AG04449 (cell line): ENCODE results near the gene DSTN.

Experiments
- CTCF ChIA-PET: fragments of 350-600 bp; formaldehyde crosslinking; extraction: SDS; loops from one replicate; lab custom pipeline; 2021; ENCODE audit warnings: antibody characterized with exemption; lab: Yijun Ruan, JAX
- POLR2A ChIA-PET: fragments of 400-600, 350-600 bp; formaldehyde crosslinking; extraction: SDS; loops from one replicate; lab custom pipeline; 2020; ENCODE audit warnings: antibody characterized with exemption, inconsistent platforms; lab: Yijun Ruan, JAX
- DNase-seq: peaks from one replicate; pipeline ENCODE4 v3.0.0-alpha.2; 2010; ENCODE audit warnings: low read depth, low spot score
- H3K4me3 ChIP-seq: 2 replicates; pipeline ENCODE4 v1.5.1; 2011; ENCODE audit warnings: low read depth, mild to moderate bottlenecking, control low read depth, low read length
- TF ChIP-seq, protein P1 (sequence below): IDR thresholded peaks from one replicate; pipeline ENCODE4 v1.5.1; 2011; ENCODE audit warnings: mild to moderate bottlenecking, moderate library complexity, low read length, control low read depth, inconsistent platforms; ENCODE audit not compliant: insufficient read depth; ENCODE audit errors: missing control alignments

DSTN gene

DNA sequence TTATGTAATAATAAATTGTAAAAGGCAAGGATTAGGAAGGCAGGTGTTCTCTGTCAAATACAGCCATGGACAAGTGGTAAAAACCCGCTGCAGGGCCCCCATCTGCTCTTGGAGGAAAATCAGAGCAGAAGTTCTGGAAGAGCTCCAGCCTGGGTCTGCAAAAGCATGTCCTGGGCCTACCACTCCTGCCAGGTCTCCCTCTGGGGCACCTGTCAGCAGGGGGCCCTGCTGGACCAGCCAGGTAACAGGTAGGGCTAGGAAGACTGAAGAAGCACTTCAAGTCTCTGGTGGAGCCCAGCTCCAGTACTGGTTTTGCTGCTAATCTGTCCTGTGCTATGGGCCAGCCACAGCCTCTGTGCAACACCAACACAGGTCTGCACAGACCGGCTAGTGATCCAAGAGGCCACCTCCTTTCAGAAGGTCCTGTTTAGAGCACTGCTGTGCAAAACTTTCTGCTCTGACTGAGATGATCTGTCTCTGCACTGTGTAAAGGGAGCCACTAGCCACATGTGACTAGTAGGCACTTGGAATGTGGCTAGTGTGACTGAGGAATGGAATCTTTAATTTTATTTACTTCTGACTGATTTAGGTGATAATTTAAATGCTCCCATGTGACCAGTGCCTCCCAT lies 82.0 kb downstream of the DSTN start:
- H3K4me3 ChIP-seq = no peak overlapping the region
- TF ChIP-seq, protein P1, sequence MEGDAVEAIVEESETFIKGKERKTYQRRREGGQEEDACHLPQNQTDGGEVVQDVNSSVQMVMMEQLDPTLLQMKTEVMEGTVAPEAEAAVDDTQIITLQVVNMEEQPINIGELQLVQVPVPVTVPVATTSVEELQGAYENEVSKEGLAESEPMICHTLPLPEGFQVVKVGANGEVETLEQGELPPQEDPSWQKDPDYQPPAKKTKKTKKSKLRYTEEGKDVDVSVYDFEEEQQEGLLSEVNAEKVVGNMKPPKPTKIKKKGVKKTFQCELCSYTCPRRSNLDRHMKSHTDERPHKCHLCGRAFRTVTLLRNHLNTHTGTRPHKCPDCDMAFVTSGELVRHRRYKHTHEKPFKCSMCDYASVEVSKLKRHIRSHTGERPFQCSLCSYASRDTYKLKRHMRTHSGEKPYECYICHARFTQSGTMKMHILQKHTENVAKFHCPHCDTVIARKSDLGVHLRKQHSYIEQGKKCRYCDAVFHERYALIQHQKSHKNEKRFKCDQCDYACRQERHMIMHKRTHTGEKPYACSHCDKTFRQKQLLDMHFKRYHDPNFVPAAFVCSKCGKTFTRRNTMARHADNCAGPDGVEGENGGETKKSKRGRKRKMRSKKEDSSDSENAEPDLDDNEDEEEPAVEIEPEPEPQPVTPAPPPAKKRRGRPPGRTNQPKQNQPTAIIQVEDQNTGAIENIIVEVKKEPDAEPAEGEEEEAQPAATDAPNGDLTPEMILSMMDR = no peak
- ChIA-PET CTCF (interaction anchor here (1.0 to 11.4 kb wide), 3 partner anchors 16 to 246 kb away, joined by 3 to 124 read pairs (median 27); no protein-coding TSS in a partner anchor), POLR2A (interaction anchor here (0.8 kb wide), 1 partner anchor 157 kb away, joined by 3 read pairs; no protein-coding TSS in a partner anchor)
- DNase-seq = no peak

DNA sequence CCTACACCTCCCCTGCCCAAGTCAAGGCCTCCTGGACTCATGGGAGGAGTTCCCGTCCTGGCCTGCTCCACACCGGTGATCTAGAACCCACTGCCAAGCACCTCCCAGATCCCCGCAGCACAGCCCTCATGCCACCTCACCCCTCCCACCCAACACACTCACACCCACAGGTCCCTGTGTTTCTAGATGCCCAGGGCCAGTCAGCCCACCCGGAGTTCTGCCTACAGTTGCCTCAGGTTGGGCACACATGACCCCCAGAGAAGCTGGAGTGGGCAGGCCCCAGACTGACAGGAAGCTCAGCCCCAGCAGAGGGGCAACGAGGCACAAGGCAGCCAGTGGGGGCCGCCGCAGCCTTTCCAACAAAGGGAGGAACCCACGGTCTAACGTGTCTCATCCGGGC lies 82.5 kb downstream of the DSTN start:
- ChIA-PET POLR2A (no interaction called here), CTCF (interaction anchor here (1.5 to 11.4 kb wide), 3 partner anchors 147 to 286 kb away, joined by 5 to 124 read pairs (median 27); no protein-coding TSS in a partner anchor)
- no peak overlapping the region for H3K4me3 ChIP-seq
- TF ChIP-seq, protein P1 = no peak
- DNase-seq = no peak

DNA sequence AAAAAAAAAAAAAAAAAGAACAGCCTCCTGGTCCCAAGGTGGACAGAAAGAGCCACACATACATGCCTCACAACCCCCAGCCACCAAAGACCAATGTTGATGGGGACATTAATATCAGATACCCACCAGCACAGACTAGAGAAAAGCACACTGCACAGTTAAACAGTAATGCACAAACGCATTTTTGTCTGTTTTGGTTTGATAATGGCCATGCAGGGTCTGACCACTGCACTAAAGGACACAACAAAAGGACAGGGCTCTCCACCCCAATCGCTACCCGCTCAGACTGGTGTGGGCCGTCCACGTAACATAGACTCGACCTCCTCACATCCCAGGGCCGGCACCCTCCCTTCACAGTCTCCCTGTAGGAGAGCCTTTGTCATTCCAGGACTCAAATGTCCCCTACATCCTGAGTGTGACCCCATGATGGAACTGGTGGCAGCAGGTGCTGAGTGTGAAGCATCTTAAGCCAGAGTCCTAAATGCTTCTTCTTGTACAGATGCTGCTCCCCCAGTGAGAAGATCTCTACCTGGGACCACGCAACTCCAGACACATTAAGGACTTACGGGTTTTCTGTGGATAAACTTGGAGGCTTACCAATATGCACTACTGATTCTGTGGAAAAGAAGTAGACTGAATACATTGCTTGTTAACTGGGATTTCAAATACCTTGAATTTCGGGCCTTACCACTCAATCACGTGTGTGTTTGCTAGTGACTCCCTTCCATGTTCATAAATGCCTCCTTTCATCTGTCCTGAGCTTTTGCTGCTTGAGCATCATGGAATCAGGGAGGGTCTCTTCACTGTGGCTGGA lies 84.2 kb downstream of the DSTN start:
- ChIA-PET POLR2A (no interaction called here), CTCF (interaction anchor here (0.8 to 11.4 kb wide), 20 partner anchors 7 to 342 kb away, joined by 3 to 124 read pairs (median 4); partner anchors contain the start of gene RRBP1)
- no peak overlapping the region for H3K4me3 ChIP-seq
- TF ChIP-seq, protein P1 = no peak
- no peak for DNase-seq

DNA sequence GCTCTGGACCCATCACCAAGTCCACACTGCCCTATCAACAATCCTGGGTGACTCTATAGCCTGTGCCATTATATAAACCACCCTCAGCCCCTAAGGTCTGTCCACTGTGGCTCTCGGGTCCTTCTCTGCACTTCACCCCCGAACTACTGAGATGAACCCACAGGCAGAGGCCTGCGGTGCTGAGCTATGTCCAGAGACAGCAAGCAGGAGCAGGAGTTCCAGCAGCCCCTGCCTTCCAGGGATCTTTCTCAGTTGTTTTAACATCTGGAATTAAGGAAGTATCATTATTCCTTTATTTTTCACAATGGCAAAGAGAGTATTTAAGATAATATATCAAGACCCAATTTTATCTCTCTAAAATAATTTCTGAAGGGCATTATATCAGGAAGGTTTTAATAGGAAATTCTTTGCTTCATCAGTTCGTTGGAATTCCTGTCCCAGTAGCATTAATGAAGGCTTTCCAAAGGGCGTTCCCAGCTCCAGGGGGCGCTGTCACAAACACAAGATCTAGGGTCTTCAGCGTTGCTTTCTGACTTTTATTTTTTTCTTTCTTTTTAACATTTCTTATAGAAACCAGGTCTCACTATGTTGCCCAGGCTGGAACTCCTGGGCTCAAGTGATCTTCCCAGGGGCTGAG lies 84.9 kb downstream of the DSTN start:
- H3K4me3 ChIP-seq = no peak overlapping the region
- TF ChIP-seq, protein P1 = peak; percentile 51
- POLR2A ChIA-PET = no interaction called here
- CTCF ChIA-PET = interaction anchor here (0.8 to 11.4 kb wide), 23 partner anchors 8 to 341 kb away, joined by 3 to 124 read pairs (median 4); partner anchors contain the start of gene RRBP1
- no peak for DNase-seq

DNA sequence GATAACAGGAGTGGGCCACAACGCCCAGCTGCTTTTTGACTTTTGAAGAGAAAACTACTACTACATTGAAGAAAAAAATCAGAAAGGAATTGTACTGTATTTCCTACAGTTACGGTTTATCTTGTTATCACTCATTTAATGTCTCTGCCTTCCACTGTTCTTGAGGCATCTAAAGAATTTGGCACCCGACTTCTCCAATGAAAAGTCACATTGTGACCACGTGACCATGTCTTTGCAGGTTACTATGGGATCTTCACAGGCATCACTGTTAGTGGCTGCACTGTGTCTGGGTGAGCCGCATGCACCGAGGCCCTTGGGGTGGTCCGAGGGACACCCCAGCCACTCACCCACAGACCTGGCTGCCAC lies 85.4 kb downstream of the DSTN start:
- ChIA-PET POLR2A (no interaction called here), CTCF (interaction anchor here (0.8 to 11.4 kb wide), 25 partner anchors 8 to 341 kb away, joined by 3 to 124 read pairs (median 4); partner anchors contain the start of gene RRBP1)
- no peak for DNase-seq
- TF ChIP-seq, protein P1 = no peak
- H3K4me3 ChIP-seq = no peak overlapping the region
